SK-N-SH (cell line): ENCODE measurements around the gene KLHL22. TPM values are rescaled to one million over a fixed set of nuclear protein-coding genes. Genes with fewer than 3 reads are reported as not detected.
"Not testable (repeated sequence)": the region's sequence is repeated elsewhere in the genome, so short reads cannot be mapped to it uniquely, and the experiment has no call there.

Experiments used
- CTCF ChIA-PET: fragments of 300-600, 350-600 bp; formaldehyde crosslinking; extraction: SDS; loops from one replicate; lab custom pipeline; 2021; lab: Yijun Ruan, JAX
- POLR2A ChIA-PET: fragments of 350-600 bp; sonication (Branson Sonifier 250); formaldehyde crosslinking; extraction: SDS; loops from one replicate; lab custom pipeline; 2020; ENCODE audit warnings: antibody characterized with exemption, inconsistent platforms; lab: Yijun Ruan, JAX
- DNase-seq: peaks from one replicate; pipeline ENCODE4 v3.0.0; 2012
- H2AFZ ChIP-seq: fragments of 200-600 bp; sonication (generic); 2 replicates; pipeline ENCODE4 v1.8.1; 2016; ENCODE audit warnings: antibody characterized with exemption, mild to moderate bottlenecking, low read depth
- H3F3A ChIP-seq: fragments of 200-600 bp; sonication (generic); replicated peaks from 2 replicates; pipeline ENCODE3; 2016; ENCODE audit warnings: antibody characterized with exemption, mild to moderate bottlenecking; ENCODE audit not compliant: insufficient read depth
- H3K27ac ChIP-seq, 2 experiments: fragments of 200-500 bp in 1 of 2; fragments of 200-600 bp in 1 of 2; sonication (Bioruptor generic) in 1 of 2; sonication (generic), shearing (Covaris generic) in 1 of 2; 2 replicates each; pipeline versions ENCODE4 v1.5.1 to v1.6.1; 2014 to 2016; ENCODE audit warnings: low read depth in 2 of 2, inconsistent platforms in 1 of 2, low read length in 1 of 2, mild to moderate bottlenecking in 1 of 2, mixed read lengths in 1 of 2
- H3K27me3 ChIP-seq: fragments of 200-600 bp; sonication (generic), shearing (Covaris generic); 2 replicates; pipeline ENCODE4 v1.6.1; 2016; ENCODE audit warnings: mixed run types; ENCODE audit not compliant: insufficient read depth
- H3K36me3 ChIP-seq, 2 experiments: fragments of 200-500 bp in 1 of 2; fragments of 200-600 bp in 1 of 2; sonication (Bioruptor generic) in 1 of 2; sonication (generic) in 1 of 2; replicated peaks in 1 of 2; 2 replicates each; pipeline versions ENCODE3 to v1.5.1; 2014 to 2016; ENCODE audit warnings: low read length in 1 of 2, mild to moderate bottlenecking in 1 of 2; ENCODE audit not compliant: insufficient read depth in 2 of 2, control insufficient read depth in 1 of 2
- H3K4me1 ChIP-seq, 2 experiments: fragments of 200-500 bp in 1 of 2; fragments of 200-600 bp in 1 of 2; sonication (Bioruptor generic) in 1 of 2; sonication (generic), shearing (Covaris generic) in 1 of 2; 2 replicates each; pipeline versions ENCODE4 v1.5.1 to v1.6.1; 2014 to 2016; ENCODE audit warnings: low read depth in 1 of 2, low read length in 1 of 2, mixed run types in 1 of 2; ENCODE audit not compliant: insufficient read depth in 2 of 2, control insufficient read depth in 1 of 2
- H3K4me2 ChIP-seq: fragments of 200-600 bp; sonication (generic), shearing (Covaris generic); 2 replicates; pipeline ENCODE4 v1.6.1; 2017; ENCODE audit warnings: mixed run types
- H3K4me3 ChIP-seq, 2 experiments: fragments of 200-500 bp in 1 of 2; fragments of 200-600 bp in 1 of 2; sonication (Bioruptor generic) in 1 of 2; sonication (generic), shearing (Covaris generic) in 1 of 2; 2 replicates each; pipeline versions ENCODE4 v1.5.1 to v1.8.1; 2014 to 2016; ENCODE audit warnings: low read depth in 2 of 2, inconsistent platforms in 1 of 2, low read length in 1 of 2, mild to moderate bottlenecking in 1 of 2, mixed read lengths in 1 of 2, moderate library complexity in 1 of 2
- H3K79me2 ChIP-seq: fragments of 200-600 bp; sonication (generic); 2 replicates; pipeline ENCODE4 v1.8.1; 2017; ENCODE audit warnings: mild to moderate bottlenecking; ENCODE audit not compliant: insufficient read depth
- H3K9ac ChIP-seq: fragments of 200-600 bp; sonication (generic); 2 replicates; pipeline ENCODE4 v1.6.1; 2017; ENCODE audit warnings: mixed run types
- H3K9me2 ChIP-seq: fragments of 200-600 bp; sonication (generic); 2 replicates; pipeline ENCODE4 v1.6.1; 2017; ENCODE audit warnings: mixed run types
- H3K9me3 ChIP-seq: fragments of 200-600 bp; sonication (generic); 2 replicates; pipeline ENCODE4 v1.6.1; 2017; ENCODE audit warnings: mixed run types, mild to moderate bottlenecking, moderate library complexity
- H4K20me1 ChIP-seq: fragments of 200-600 bp; sonication (generic); 2 replicates; pipeline ENCODE4 v1.6.1; 2017; ENCODE audit warnings: mild to moderate bottlenecking, mixed run types; ENCODE audit not compliant: insufficient read depth
- CHD2 ChIP-seq: fragments of 150-350 bp; IDR thresholded peaks from 2 replicates; pipeline ENCODE4 v1.6.1; 2018; ENCODE audit warnings: low read length; ENCODE audit not compliant: partially characterized antibody
- EP300 ChIP-seq, 2 experiments: IDR thresholded peaks; 2 replicates each; pipeline versions ENCODE4 v1.4.0 to v1.6.1; 2012; ENCODE audit warnings: borderline replicate concordance in 1 of 2, low read depth in 1 of 2, low read length in 1 of 2
- FOSL2 ChIP-seq: IDR thresholded peaks from 2 replicates; pipeline ENCODE4 v1.4.0; 2012; ENCODE audit warnings: low read depth, mild to moderate bottlenecking, moderate library complexity, borderline replicate concordance
- FOXM1 ChIP-seq: IDR thresholded peaks from 2 replicates; pipeline ENCODE4 v1.4.0; 2012; ENCODE audit warnings: low read depth, mild to moderate bottlenecking
- MEF2A ChIP-seq: IDR thresholded peaks from 2 replicates; pipeline ENCODE4 v1.4.0; 2012; ENCODE audit warnings: low read depth, borderline replicate concordance
- MXI1 ChIP-seq: IDR thresholded peaks from 2 replicates; pipeline ENCODE4 v1.6.1; 2012; ENCODE audit warnings: mild to moderate bottlenecking, low read depth, low read length, improper control_type of control experiment
- NFIC ChIP-seq: IDR thresholded peaks from 2 replicates; pipeline ENCODE4 v1.4.0; 2012; ENCODE audit warnings: borderline replicate concordance
- POLR2AphosphoS5 ChIP-seq: IDR thresholded peaks from 2 replicates; pipeline ENCODE4 v1.6.1; 2012; ENCODE audit warnings: low read depth, low read length
- RCOR1 ChIP-seq: fragments of 150-350 bp; IDR thresholded peaks from 2 replicates; pipeline ENCODE4 v1.6.1; 2017; ENCODE audit warnings: antibody characterized with exemption, low read length
- RXRA ChIP-seq: IDR thresholded peaks from 2 replicates; pipeline ENCODE4 v1.4.0; 2012; ENCODE audit warnings: low read depth, mild to moderate bottlenecking, borderline replicate concordance
- SMC3 ChIP-seq: IDR thresholded peaks from 2 replicates; pipeline ENCODE4 v1.6.1; 2012; ENCODE audit warnings: low read depth, low read length, improper control_type of control experiment
- TAF1 ChIP-seq: IDR thresholded peaks from 2 replicates; pipeline ENCODE4 v1.6.1; 2012; ENCODE audit warnings: low read depth, mild to moderate bottlenecking, low read length, moderate library complexity, borderline replicate concordance
- TCF12 ChIP-seq: IDR thresholded peaks from 2 replicates; pipeline ENCODE4 v1.4.0; 2012
- WGBS: methylation state at CpG from one replicate; pipeline ENCODE4 v1.1.6; 2017; ENCODE audit warnings: low lambda C conversion rate; 5-methylcytosine and 5-hydroxymethylcytosine counted together
- polyA plus RNA-seq, 3 experiments: library from polyadenylated mRNA; depleted of rRNA; stranded (reverse); fragments of >200 nt; gene quantifications; 2 replicates each; pipeline ENCODE4 v1.2.3, GENCODE V29; 2012
- TF ChIP-seq, protein P1 (sequence below): IDR thresholded peaks from 2 replicates; pipeline ENCODE4 v1.4.0; 2012; ENCODE audit warnings: low read depth, borderline replicate concordance
- TF ChIP-seq, protein P2 (sequence below): IDR thresholded peaks from 2 replicates; pipeline ENCODE4; 2012
- TF ChIP-seq, protein P3 (sequence below): IDR thresholded peaks from 2 replicates; pipeline ENCODE4 v1.4.0; 2012; ENCODE audit warnings: low read depth
- TF ChIP-seq, protein P4 (sequence below): fragments of 150-350 bp; IDR thresholded peaks from 2 replicates; pipeline ENCODE4 v1.6.1; 2016; ENCODE audit warnings: mild to moderate bottlenecking, low read depth, low read length
- TF ChIP-seq, protein P5 (sequence below): fragments of 200-600 bp; sonication (generic); IDR thresholded peaks from 2 replicates; pipeline ENCODE4 v1.6.1; 2017; ENCODE audit warnings: antibody characterized with exemption, mild to moderate bottlenecking, moderate library complexity

The KLHL22 gene
- polyA plus RNA-seq, 1 of the 3 experiments (the other 2 are of a cell fraction): 26.5 TPM

DNA sequence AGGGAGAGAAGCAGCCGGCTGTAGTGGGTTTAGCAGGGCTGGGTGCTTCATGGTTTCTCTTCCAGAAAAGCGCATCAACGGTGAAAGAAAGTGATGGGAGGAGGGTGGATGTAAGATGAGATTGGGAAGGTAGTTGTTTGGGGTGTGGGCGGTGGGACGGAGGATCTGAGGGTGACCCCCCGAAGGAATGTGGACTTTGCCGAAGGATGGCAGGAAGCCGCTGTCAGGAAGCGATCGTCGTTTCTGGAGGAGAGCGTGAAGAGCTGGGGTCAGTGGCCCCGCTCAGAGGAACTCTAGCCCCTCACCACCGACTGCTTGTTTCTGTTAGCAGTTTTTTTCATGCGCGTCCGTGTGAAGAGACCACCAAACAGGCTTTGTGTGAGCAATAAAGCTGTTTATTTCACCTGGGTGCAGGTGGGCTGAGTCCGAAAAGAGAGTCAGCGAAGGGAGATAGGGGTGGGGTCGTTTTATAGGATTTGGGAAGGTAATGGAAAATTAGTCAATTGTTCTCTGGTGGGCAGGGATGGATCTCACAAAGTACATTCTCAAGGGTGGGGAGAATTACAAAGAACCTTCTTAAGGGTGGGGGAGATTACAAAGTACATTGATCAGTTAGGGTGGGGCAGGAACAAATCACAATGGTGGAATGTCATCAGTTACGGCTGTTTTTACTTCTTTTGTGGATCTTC lies 12.6 kb upstream of the KLHL22 start:
- peak overlapping the region; percentile 67 to 78 for H3K4me3 ChIP-seq
- peaks cover 2 to 11% of the 10 kb centered on the region in 2 experiments for H3K36me3 ChIP-seq
- not testable (repeated sequence) for H3K9me2 ChIP-seq, H3K9me3 ChIP-seq, H2AFZ ChIP-seq, H3K27me3 ChIP-seq
- peak overlapping the region; percentile 87 to 96 for H3K27ac ChIP-seq
- POLR2A ChIA-PET: interaction anchor here (1.0 kb wide), 1 partner anchor 10 kb away, joined by 4 read pairs; no protein-coding TSS in a partner anchor
- peaks cover 23% of the 10 kb centered on the region for H3F3A ChIP-seq
- CTCF ChIA-PET: interaction anchor here (0.9 to 2.8 kb wide), 8 partner anchors 9 to 75 kb away, joined by 3 to 11 read pairs (median 3); no protein-coding TSS in a partner anchor
- peaks cover 62% of the 10 kb centered on the region for H3K79me2 ChIP-seq
- H4K20me1 ChIP-seq: peaks cover 36% of the 10 kb centered on the region
- peaks cover 22 to 34% of the 10 kb centered on the region in 2 experiments; a peak in 3 of 4 replicates for H3K4me1 ChIP-seq
- peak overlapping the region; percentile 98 for H3K9ac ChIP-seq
- 2% methylated on average over 21 of the region's 21 CpGs for WGBS
- DNase-seq: peak; percentile 47
- H3K4me2 ChIP-seq: peak overlapping the region; percentile 99

DNA sequence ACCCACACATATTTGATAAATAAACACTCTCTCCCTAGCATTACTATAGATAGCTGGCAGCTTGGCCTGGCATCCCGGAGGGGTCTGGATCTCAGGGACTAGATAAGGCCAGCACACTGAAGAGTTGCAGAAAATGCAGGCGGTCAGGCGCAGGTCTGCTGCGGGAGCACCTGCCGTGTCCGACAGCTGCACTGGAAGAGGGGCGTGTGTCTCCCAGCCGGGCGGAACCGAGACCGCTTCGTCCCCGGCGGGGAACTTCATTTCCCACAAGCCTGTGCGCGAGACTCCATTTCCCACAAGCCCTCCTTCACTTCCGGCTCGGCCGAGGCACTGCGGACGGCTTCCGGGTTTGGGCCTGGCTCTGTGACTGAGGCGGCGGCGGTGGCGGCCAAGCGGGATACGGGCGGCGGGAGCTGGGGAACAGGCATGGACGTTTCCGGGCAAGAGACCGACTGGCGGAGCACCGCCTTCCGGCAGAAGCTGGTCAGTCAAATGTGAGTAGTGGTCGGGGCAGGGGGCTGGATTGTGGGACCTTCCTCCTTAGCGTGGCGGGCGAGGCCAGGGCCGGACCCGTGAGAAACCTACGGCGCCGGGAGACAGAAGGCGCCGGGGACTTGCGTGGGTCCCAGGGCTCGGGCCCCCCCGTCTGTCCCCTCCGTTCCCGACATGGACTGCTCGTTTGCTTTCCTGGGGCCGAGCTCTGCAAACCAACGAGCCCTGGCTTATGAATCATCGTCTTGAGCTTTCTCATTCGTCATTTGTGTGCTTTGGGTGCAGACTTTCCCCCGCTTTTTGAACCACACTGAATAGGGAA lies 11.9 kb upstream of the KLHL22 start, which contains the start of gene MED15:
Gene MED15, plus strand, starts transcription at position 358 of the 814 bp plus-strand sequence. Its CDS starts 69 bp downstream, at position 427.
- Histone ChIP-seq H3K4me1 (peaks cover 22 to 34% of the 10 kb centered on the region in 2 experiments; a peak in 3 of 4 replicates), H3K27me3 (no peaks in the 10 kb centered on the region), H3K79me2 (peaks cover 55% of the 10 kb centered on the region), H2AFZ (peak within 1 kb of the TSS; percentile 91), H3K36me3 (peaks cover 2 to 8% of the 10 kb centered on the region in 2 experiments), H3K9me3 (no peaks in the 10 kb centered on the region), H3K4me2 (peak within 1 kb of the TSS; percentile 99), H3K4me3 (peak within 1 kb of the TSS; percentile 67 to 78), H3F3A (peaks cover 23% of the 10 kb centered on the region), H3K27ac (peak within 1 kb of the TSS; percentile 87 to 96), H3K9ac (peak within 1 kb of the TSS; percentile 98), H4K20me1 (peaks cover 28% of the 10 kb centered on the region), H3K9me2 (no peaks in the 10 kb centered on the region)
- CTCF ChIA-PET: interaction anchor here (0.9 to 2.8 kb wide), 6 partner anchors 10 to 76 kb away, joined by 3 to 11 read pairs (median 5); no protein-coding TSS in a partner anchor
- WGBS: 2% methylated on average over 11 of the region's 58 CpGs
- POLR2A ChIA-PET: interaction anchor here (0.9 to 1.0 kb wide), 2 partner anchors 11 to 30 kb away, joined by 3 to 4 read pairs; no protein-coding TSS in a partner anchor
- peak; percentile 90 for DNase-seq
- TF ChIP-seq, protein P1, sequence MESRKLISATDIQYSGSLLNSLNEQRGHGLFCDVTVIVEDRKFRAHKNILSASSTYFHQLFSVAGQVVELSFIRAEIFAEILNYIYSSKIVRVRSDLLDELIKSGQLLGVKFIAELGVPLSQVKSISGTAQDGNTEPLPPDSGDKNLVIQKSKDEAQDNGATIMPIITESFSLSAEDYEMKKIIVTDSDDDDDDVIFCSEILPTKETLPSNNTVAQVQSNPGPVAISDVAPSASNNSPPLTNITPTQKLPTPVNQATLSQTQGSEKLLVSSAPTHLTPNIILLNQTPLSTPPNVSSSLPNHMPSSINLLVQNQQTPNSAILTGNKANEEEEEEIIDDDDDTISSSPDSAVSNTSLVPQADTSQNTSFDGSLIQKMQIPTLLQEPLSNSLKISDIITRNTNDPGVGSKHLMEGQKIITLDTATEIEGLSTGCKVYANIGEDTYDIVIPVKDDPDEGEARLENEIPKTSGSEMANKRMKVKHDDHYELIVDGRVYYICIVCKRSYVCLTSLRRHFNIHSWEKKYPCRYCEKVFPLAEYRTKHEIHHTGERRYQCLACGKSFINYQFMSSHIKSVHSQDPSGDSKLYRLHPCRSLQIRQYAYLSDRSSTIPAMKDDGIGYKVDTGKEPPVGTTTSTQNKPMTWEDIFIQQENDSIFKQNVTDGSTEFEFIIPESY: no peak
- TF ChIP-seq, protein P2, sequence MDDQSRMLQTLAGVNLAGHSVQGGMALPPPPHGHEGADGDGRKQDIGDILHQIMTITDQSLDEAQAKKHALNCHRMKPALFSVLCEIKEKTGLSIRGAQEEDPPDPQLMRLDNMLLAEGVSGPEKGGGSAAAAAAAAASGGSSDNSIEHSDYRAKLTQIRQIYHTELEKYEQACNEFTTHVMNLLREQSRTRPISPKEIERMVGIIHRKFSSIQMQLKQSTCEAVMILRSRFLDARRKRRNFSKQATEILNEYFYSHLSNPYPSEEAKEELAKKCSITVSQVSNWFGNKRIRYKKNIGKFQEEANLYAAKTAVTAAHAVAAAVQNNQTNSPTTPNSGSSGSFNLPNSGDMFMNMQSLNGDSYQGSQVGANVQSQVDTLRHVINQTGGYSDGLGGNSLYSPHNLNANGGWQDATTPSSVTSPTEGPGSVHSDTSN: no peak
- TF ChIP-seq EP300 (IDR thresholded peaks at IDR 0.05; ENCODE audit: borderline replicate concordance in 1 of 2, low read depth in 1 of 2, low read length in 1 of 2) (no peak), MXI1 (peak; percentile 61; the same call in 1 of the 2 replicates), NFIC (no peak), POLR2AphosphoS5 (peak; percentile 87), SMC3 (no peak), CHD2 (peak; percentile 96), FOSL2 (peak; percentile 31; the same call in 1 of the 2 replicates), FOXM1 (no peak), RXRA (no peak), TAF1 (peak; percentile 85), MEF2A (no peak), TCF12 (peak; percentile 19; the same call in 1 of the 2 replicates), RCOR1 (no peak)
- TF ChIP-seq, protein P3, sequence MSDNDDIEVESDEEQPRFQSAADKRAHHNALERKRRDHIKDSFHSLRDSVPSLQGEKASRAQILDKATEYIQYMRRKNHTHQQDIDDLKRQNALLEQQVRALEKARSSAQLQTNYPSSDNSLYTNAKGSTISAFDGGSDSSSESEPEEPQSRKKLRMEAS: peak; percentile 63
- TF ChIP-seq, protein P4, sequence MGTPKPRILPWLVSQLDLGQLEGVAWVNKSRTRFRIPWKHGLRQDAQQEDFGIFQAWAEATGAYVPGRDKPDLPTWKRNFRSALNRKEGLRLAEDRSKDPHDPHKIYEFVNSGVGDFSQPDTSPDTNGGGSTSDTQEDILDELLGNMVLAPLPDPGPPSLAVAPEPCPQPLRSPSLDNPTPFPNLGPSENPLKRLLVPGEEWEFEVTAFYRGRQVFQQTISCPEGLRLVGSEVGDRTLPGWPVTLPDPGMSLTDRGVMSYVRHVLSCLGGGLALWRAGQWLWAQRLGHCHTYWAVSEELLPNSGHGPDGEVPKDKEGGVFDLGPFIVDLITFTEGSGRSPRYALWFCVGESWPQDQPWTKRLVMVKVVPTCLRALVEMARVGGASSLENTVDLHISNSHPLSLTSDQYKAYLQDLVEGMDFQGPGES: no peak
- TF ChIP-seq, protein P5, sequence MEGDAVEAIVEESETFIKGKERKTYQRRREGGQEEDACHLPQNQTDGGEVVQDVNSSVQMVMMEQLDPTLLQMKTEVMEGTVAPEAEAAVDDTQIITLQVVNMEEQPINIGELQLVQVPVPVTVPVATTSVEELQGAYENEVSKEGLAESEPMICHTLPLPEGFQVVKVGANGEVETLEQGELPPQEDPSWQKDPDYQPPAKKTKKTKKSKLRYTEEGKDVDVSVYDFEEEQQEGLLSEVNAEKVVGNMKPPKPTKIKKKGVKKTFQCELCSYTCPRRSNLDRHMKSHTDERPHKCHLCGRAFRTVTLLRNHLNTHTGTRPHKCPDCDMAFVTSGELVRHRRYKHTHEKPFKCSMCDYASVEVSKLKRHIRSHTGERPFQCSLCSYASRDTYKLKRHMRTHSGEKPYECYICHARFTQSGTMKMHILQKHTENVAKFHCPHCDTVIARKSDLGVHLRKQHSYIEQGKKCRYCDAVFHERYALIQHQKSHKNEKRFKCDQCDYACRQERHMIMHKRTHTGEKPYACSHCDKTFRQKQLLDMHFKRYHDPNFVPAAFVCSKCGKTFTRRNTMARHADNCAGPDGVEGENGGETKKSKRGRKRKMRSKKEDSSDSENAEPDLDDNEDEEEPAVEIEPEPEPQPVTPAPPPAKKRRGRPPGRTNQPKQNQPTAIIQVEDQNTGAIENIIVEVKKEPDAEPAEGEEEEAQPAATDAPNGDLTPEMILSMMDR: no peak
